Lower leg skin (tissue), 3 donors: ENCODE measurements around the gene RPS16.

Experiments used
- CTCF ChIP-seq, 3 donors: fragments of 450-650 bp; IDR thresholded peaks; one replicate each; pipeline ENCODE4 v1.5.1; 2016; ENCODE audit warnings: antibody characterized with exemption in 3 of 3, mild to moderate bottlenecking in 3 of 3, moderate library complexity in 2 of 3
- POLR2A ChIP-seq, 2 donors: fragments of 450-650 bp; IDR thresholded peaks; one replicate each; pipeline ENCODE4 v1.6.1; 2016 to 2017; ENCODE audit warnings: antibody characterized with exemption in 2 of 2, mild to moderate bottlenecking in 1 of 2, moderate library complexity in 1 of 2

DNA sequence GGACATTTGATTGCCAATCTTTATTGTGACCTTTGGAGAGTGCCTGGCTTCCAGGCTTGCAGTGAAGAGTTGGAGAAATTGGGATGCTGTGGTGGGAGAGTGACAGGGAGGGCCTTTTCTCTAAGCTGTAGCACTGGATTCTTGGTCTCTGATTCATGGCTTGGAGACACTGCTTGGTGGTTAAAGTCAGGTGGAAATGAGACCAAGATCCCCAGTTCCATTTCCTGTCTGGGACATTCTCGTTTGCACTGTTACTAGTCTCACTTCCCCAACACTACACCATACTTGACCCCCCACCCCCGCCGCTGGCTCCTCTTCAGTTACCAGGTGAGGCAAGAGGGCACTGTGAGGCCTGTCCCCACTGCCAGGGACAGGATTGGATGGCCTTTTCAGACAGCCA lies 12.5 kb upstream of the RPS16 start:
- no peak for TF ChIP-seq CTCF (IDR thresholded peaks at IDR 0.05)
- no peak for TF ChIP-seq POLR2A (IDR thresholded peaks at IDR 0.05)
